Neural cell (in vitro differentiated cells): ENCODE measurements around the gene ZNF622. TPM values are rescaled to one million over a fixed set of nuclear protein-coding genes. Genes with fewer than 3 reads are reported as not detected.

Experiments used
- H2AFZ ChIP-seq: fragments of 200-600, 300-800 bp; sonication (generic), shearing (Covaris generic); 2 replicates; pipeline ENCODE4 v1.6.0; 2014; ENCODE audit warnings: low read depth, mild to moderate bottlenecking, antibody characterized with exemption, low read length, moderate library complexity
- H3F3A ChIP-seq: fragments of 200-600 bp; shearing (Covaris generic); 2 replicates; pipeline ENCODE4 v1.6.1; 2016; ENCODE audit warnings: mild to moderate bottlenecking, moderate library complexity, mixed read lengths, antibody characterized with exemption, low read length; ENCODE audit not compliant: insufficient read depth, poor library complexity, severe bottlenecking
- H3K27ac ChIP-seq: fragments of 200-600, 300-800 bp; sonication (generic), shearing (Covaris generic); 2 replicates; pipeline ENCODE4 v1.5.1; 2014; ENCODE audit warnings: mild to moderate bottlenecking, low read length, moderate library complexity
- H3K27me3 ChIP-seq: fragments of 300-800, 200-600 bp; sonication (generic), shearing (Covaris generic); 2 replicates; pipeline ENCODE4 v1.6.0; 2014; ENCODE audit warnings: mild to moderate bottlenecking, low read depth, low read length, moderate library complexity; ENCODE audit not compliant: insufficient read depth
- H3K36me3 ChIP-seq: fragments of 300-800, 200-600 bp; sonication (generic), shearing (Covaris generic); 2 replicates; pipeline ENCODE4 v1.5.1; 2014; ENCODE audit warnings: mild to moderate bottlenecking, antibody characterized with exemption, low read length, moderate library complexity; ENCODE audit not compliant: insufficient read depth
- H3K4me2 ChIP-seq: fragments of 300-800, 200-600 bp; sonication (generic), shearing (Covaris generic); 2 replicates; pipeline ENCODE4 v1.6.0; 2014; ENCODE audit warnings: mild to moderate bottlenecking, low read length
- H3K4me3 ChIP-seq: fragments of 300-800, 200-600 bp; sonication (generic), shearing (Covaris generic); 2 replicates; pipeline ENCODE4 v1.5.1; 2014; ENCODE audit warnings: mild to moderate bottlenecking, low read length, moderate library complexity
- H3K79me2 ChIP-seq: fragments of 200-600 bp; shearing (Covaris generic); replicated peaks from 2 replicates; pipeline ENCODE4 v1.6.0; 2014; ENCODE audit warnings: mild to moderate bottlenecking, low read length, moderate library complexity; ENCODE audit not compliant: insufficient read depth
- H3K9ac ChIP-seq: fragments of 300-800, 200-600 bp; sonication (generic), shearing (Covaris generic); 2 replicates; pipeline ENCODE4 v1.6.1; 2016; ENCODE audit warnings: mild to moderate bottlenecking, low read length, mixed read lengths
- H3K9me2 ChIP-seq: fragments of 200-600 bp; shearing (Covaris generic); 2 replicates; pipeline ENCODE4 v1.6.1; 2016; ENCODE audit warnings: mild to moderate bottlenecking, low read length, mixed read lengths; ENCODE audit not compliant: insufficient read depth
- H3K9me3 ChIP-seq: fragments of 200-600, 300-800 bp; sonication (generic), shearing (Covaris generic); 2 replicates; pipeline ENCODE4 v1.6.1; 2016; ENCODE audit warnings: mild to moderate bottlenecking, mixed run types, low read length, moderate library complexity, mixed read lengths
- H4K20me1 ChIP-seq: fragments of 200-600 bp; shearing (Covaris generic); 2 replicates; pipeline ENCODE4 v1.6.1; 2016; ENCODE audit warnings: mild to moderate bottlenecking, mixed run types; ENCODE audit not compliant: insufficient read depth
- CTCF ChIP-seq: fragments of 450-650 bp; IDR thresholded peaks from 2 replicates; pipeline ENCODE4 v1.5.1; 2014; ENCODE audit warnings: antibody characterized with exemption, mild to moderate bottlenecking, moderate library complexity; ENCODE audit not compliant: poor library complexity, severe bottlenecking
- EP300 ChIP-seq: fragments of 450-650 bp; conservative IDR thresholded peaks from 2 replicates; pipeline ENCODE4 v1.6.1; 2014; ENCODE audit warnings: antibody characterized with exemption, mild to moderate bottlenecking, moderate library complexity; ENCODE audit not compliant: poor library complexity, severe bottlenecking
- EZH2 ChIP-seq: fragments of 200-600, 300-800 bp; shearing (Covaris generic), sonication (generic); IDR thresholded peaks from 2 replicates; pipeline ENCODE4 v1.6.1; 2014; ENCODE audit warnings: antibody characterized with exemption, low read length, borderline replicate concordance, mild to moderate bottlenecking; ENCODE audit not compliant: insufficient read depth, poor library complexity, severe bottlenecking
- MXI1 ChIP-seq: fragments of 450-650 bp; conservative IDR thresholded peaks from 2 replicates; pipeline ENCODE4 v1.6.1; 2014; ENCODE audit warnings: antibody characterized with exemption, mild to moderate bottlenecking; ENCODE audit not compliant: poor library complexity, severe bottlenecking
- POLR2AphosphoS5 ChIP-seq: IDR thresholded peaks from 2 replicates; pipeline ENCODE4 v1.6.1; 2012
- RAD21 ChIP-seq: fragments of 450-650 bp; conservative IDR thresholded peaks from 2 replicates; pipeline ENCODE4 v1.6.1; 2014; ENCODE audit warnings: antibody characterized with exemption, mild to moderate bottlenecking, moderate library complexity
- REST ChIP-seq: IDR thresholded peaks from 2 replicates; pipeline ENCODE4 v1.6.1; 2012; ENCODE audit warnings: borderline replicate concordance
- SMC3 ChIP-seq: fragments of 450-650 bp; conservative IDR thresholded peaks from 2 replicates; pipeline ENCODE4 v1.6.1; 2014; ENCODE audit warnings: antibody characterized with exemption, mild to moderate bottlenecking, moderate library complexity; ENCODE audit not compliant: poor library complexity
- TAF1 ChIP-seq: IDR thresholded peaks from 2 replicates; pipeline ENCODE4 v1.6.1; 2012; ENCODE audit warnings: low read depth
- polyA plus RNA-seq: library from polyadenylated mRNA; depleted of rRNA; stranded (reverse); fragments of >200 nt; gene quantifications from 2 replicates; pipeline ENCODE4 v1.2.3, GENCODE V29; 2014

The ZNF622 gene
- polyA plus RNA-seq, 1 donor from 2014 or later: 45.9 TPM

GRCh38 chr5:16500024-16500423, 34.4 kb upstream of the ZNF622 start:
- Histone ChIP-seq H3F3A (no peaks in the 10 kb centered on the region), H3K36me3 (no peaks in the 10 kb centered on the region), H3K27me3 (no peaks in the 10 kb centered on the region), H3K4me3 (no peak overlapping the region), H3K9me2 (no peaks in the 10 kb centered on the region), H3K79me2 (no peaks in the 10 kb centered on the region), H2AFZ (no peak overlapping the region), H3K4me2 (no peak overlapping the region), H3K9me3 (no peaks in the 10 kb centered on the region), H3K9ac (no peak overlapping the region), H4K20me1 (no peaks in the 10 kb centered on the region), H3K27ac (no peak overlapping the region)
- no peak for TF ChIP-seq CTCF
- TF ChIP-seq TAF1: no peak
- TF ChIP-seq MXI1: no peak
- TF ChIP-seq POLR2AphosphoS5: no peak
- no peak for TF ChIP-seq RAD21
- no peak for TF ChIP-seq REST
- TF ChIP-seq SMC3: no peak
- TF ChIP-seq EP300: no peak
- no peak for TF ChIP-seq EZH2

- H3K4me2 ChIP-seq: no peak overlapping the region
- H3K79me2 ChIP-seq: no peaks in the 10 kb centered on the region
- H3K36me3 ChIP-seq: no peaks in the 10 kb centered on the region
- no peak overlapping the region for H3K27ac ChIP-seq
- H3K9me3 ChIP-seq: no peaks in the 10 kb centered on the region
- TF ChIP-seq CTCF: no peak
- no peak for TF ChIP-seq EZH2
- TF ChIP-seq REST: no peak
- no peak for TF ChIP-seq SMC3
- no peak for TF ChIP-seq POLR2AphosphoS5
- no peak for TF ChIP-seq EP300
- TF ChIP-seq RAD21: no peak
- TF ChIP-seq MXI1: no peak
- TF ChIP-seq TAF1: no peak
- no peaks in the 10 kb centered on the region for H3F3A ChIP-seq
- H4K20me1 ChIP-seq: no peaks in the 10 kb centered on the region
- no peaks in the 10 kb centered on the region for H3K9me2 ChIP-seq
- no peak overlapping the region for H3K4me3 ChIP-seq
- H2AFZ ChIP-seq: no peak overlapping the region
- no peak overlapping the region for H3K9ac ChIP-seq
- no peaks in the 10 kb centered on the region for H3K27me3 ChIP-seq
Observed at GRCh38 chr5:16497546-16497945, 31.9 kb upstream of the ZNF622 start.
